ENCODE measurements around the gene VAPB.

- TF ChIP-seq CTCF (IDR thresholded peaks at IDR 0.05), result no peak
- no peak for TF ChIP-seq POLR2A (IDR thresholded peaks at IDR 0.05)
Observed at GRCh38 chr20:58446960-58447265, 57.9 kb downstream of the VAPB start.
